SH-SY5Y (cell line): ENCODE data around the gene EXD1.

Experiments
- GATA2 ChIP-seq: IDR thresholded peaks from 2 replicates; pipeline ENCODE4 v1.6.1; 2011; ENCODE audit warnings: mild to moderate bottlenecking, low read depth, low read length
- GATA3 ChIP-seq: IDR thresholded peaks from 2 replicates; pipeline ENCODE4 v1.6.1; 2011; ENCODE audit warnings: low read depth, mild to moderate bottlenecking, low read length, moderate library complexity

DNA sequence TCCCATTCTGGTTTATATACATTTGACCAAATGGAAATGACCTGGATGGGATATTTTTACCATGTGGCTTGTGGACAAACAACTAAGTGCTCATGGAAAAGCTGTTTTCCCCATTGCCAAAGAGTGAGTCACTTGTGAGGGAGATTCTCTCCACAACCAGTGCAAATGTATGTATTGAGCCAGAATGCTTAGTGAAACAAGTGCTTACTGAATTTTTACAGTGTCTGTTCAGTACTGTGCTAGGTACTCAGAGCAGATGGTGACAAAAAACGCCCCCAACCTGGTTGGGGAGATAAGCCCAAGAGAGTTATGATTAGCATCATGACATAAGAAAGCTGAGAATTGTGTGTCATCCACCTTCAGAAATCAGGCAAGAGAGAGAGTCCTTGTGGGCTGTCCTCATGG lies 2.8 kb upstream of the EXD1 start:
- TF ChIP-seq GATA3 (no peak), GATA2 (no peak)
